ENCODE results near the gene CCDC183. TPM values are rescaled to one million over a fixed set of nuclear protein-coding genes. Genes with fewer than 3 reads are reported as not detected.
"Not testable (repeated sequence)": the region's sequence is repeated elsewhere in the genome, so short reads cannot be mapped to it uniquely, and the experiment has no call there.

Gene CCDC183
- total RNA-seq, 4 donors from 2014 or later: 2.0 TPM; not detected in 2

GRCh38 chr9:136837146-136837855 is 41.2 kb downstream of the CCDC183 start:
- H3K27ac ChIP-seq: no peak overlapping the region
- H3K9me3 ChIP-seq: no peaks in the 10 kb centered on the region
- no peak overlapping the region for H3K4me3 ChIP-seq
- TF ChIP-seq POLR2A (IDR thresholded peaks at IDR 0.05): no peak
- TF ChIP-seq, protein P1, sequence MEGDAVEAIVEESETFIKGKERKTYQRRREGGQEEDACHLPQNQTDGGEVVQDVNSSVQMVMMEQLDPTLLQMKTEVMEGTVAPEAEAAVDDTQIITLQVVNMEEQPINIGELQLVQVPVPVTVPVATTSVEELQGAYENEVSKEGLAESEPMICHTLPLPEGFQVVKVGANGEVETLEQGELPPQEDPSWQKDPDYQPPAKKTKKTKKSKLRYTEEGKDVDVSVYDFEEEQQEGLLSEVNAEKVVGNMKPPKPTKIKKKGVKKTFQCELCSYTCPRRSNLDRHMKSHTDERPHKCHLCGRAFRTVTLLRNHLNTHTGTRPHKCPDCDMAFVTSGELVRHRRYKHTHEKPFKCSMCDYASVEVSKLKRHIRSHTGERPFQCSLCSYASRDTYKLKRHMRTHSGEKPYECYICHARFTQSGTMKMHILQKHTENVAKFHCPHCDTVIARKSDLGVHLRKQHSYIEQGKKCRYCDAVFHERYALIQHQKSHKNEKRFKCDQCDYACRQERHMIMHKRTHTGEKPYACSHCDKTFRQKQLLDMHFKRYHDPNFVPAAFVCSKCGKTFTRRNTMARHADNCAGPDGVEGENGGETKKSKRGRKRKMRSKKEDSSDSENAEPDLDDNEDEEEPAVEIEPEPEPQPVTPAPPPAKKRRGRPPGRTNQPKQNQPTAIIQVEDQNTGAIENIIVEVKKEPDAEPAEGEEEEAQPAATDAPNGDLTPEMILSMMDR (IDR thresholded peaks at IDR 0.05): no peak
- no peak for DNase-seq
- no peaks in the 10 kb centered on the region for H3K27me3 ChIP-seq
- H3K4me1 ChIP-seq: peaks cover 0 to 5% of the 10 kb centered on the region in 2 donors
- intact Hi-C loops (cut with DNase I; ENCODE audit: low total_unique reads): no loop called here
- no peaks in the 10 kb centered on the region for H3K36me3 ChIP-seq

GRCh38 chr9:136837856-136838277 is 41.7 kb downstream of the CCDC183 start:
- H3K36me3 ChIP-seq; H3K9me3 ChIP-seq; intact Hi-C loops (cut with DNase I; ENCODE audit: low total_unique reads): not testable (repeated sequence)

DNA sequence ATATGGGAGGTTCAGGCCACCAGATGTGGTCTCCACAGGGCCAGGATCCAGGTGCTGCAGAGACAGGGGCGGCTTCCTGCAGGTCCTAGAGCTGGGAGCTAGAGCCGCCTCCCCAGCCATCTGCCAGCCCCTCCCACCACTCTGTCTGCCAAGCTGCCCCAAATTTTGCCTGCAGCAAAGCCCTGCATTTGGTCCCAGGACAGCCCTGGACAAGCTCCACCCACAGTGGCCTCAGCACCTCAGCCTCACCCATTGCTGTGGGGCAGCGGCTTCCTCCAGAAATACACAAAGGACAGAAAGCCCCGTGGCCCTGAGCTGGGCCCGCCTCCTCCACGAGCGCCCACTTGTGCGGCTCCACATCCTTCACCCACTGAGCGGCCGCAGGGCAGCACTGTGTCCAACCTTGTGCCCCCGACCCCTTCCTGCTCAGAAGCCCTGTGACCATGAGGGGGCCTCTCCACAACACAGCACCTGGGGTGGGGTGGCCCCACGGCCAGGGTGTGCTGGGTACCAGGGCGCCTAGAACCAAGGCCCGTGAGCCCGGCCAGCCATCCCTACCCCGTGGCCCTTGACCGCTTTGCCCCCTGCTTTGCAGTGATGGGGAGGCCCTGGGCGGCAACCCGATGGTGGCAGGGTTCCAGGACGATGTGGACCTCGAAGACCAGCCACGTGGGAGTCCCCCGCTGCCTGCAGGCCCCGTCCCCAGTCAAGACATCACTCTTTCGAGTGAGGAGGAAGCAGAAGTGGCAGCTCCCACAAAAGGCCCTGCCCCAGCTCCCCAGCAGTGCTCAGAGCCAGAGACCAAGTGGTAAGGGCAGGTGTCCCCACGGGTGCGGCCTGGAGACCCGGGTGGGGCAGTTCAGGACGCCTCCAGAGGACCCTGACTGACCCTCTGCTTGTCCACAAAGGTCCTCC is 42.4 kb downstream of the CCDC183 start:
- intact Hi-C loops (cut with DNase I; ENCODE audit: low total_unique reads): no loop called here
- no peak overlapping the region for H3K4me3 ChIP-seq
- no peak for TF ChIP-seq POLR2A (IDR thresholded peaks at IDR 0.05)
- H3K36me3 ChIP-seq: no peaks in the 10 kb centered on the region
- H3K4me1 ChIP-seq: peaks cover 0 to 17% of the 10 kb centered on the region in 2 donors
- DNase-seq: no peak
- no peak overlapping the region for H3K27ac ChIP-seq
- no peaks in the 10 kb centered on the region for H3K9me3 ChIP-seq
- H3K27me3 ChIP-seq: peaks cover 6 to 7% of the 10 kb centered on the region in 2 donors

More at GRCh38 chr9:136837856-136838277, 41.7 kb downstream of the CCDC183 start:
- not testable (repeated sequence) for H3K27me3 ChIP-seq, DNase-seq, H3K4me3 ChIP-seq, H3K27ac ChIP-seq
- peaks cover 0 to 10% of the 10 kb centered on the region in 2 donors for H3K4me1 ChIP-seq

GRCh38 chr9:136839229-136840139 is 43.3 kb downstream of the CCDC183 start:
- Histone ChIP-seq H3K27me3 (peaks cover 6 to 12% of the 10 kb centered on the region in 2 donors), H3K4me1 (peaks cover 0 to 26% of the 10 kb centered on the region in 2 donors), H3K9me3 (no peaks in the 10 kb centered on the region), H3K27ac (no peak overlapping the region), H3K36me3 (no peaks in the 10 kb centered on the region), H3K4me3 (no peak overlapping the region)
- no peak for DNase-seq
- intact Hi-C loops (cut with DNase I; ENCODE audit: low total_unique reads): no loop called here
- TF ChIP-seq POLR2A (IDR thresholded peaks at IDR 0.05): no peak
- TF ChIP-seq, protein P1 (IDR thresholded peaks at IDR 0.05): no peak

GRCh38 chr9:136840140-136840876 is 44.2 kb downstream of the CCDC183 start:
- DNase-seq: no peak
- intact Hi-C loops (cut with DNase I; ENCODE audit: low total_unique reads): no loop called here
- no peaks in the 10 kb centered on the region for H3K36me3 ChIP-seq
- H3K9me3 ChIP-seq: no peaks in the 10 kb centered on the region
- H3K4me3 ChIP-seq: no peak overlapping the region
- TF ChIP-seq, protein P1 (IDR thresholded peaks at IDR 0.05): no peak
- TF ChIP-seq POLR2A (IDR thresholded peaks at IDR 0.05): no peak
- H3K27ac ChIP-seq: no peak overlapping the region
- peaks cover 9 to 12% of the 10 kb centered on the region in 2 donors for H3K27me3 ChIP-seq
- H3K4me1 ChIP-seq: peaks cover 0 to 26% of the 10 kb centered on the region in 2 donors

Measured in uterus (tissue), 4 donors.